Muscle layer of duodenum (tissue), 2 donors: ENCODE measurements around the gene NPIPB8.
"Not testable (repeated sequence)": the region's sequence is repeated elsewhere in the genome, so short reads cannot be mapped to it uniquely, and the experiment has no call there.

Source experiments
- H3K27ac ChIP-seq: one replicate; pipeline ENCODE4 v1.7.0; 2013; ENCODE audit warnings: mild to moderate bottlenecking, low read length
- H3K27me3 ChIP-seq: one replicate; pipeline ENCODE4 v1.7.0; 2013; ENCODE audit warnings: low read depth, mild to moderate bottlenecking, control low read depth, low read length
- H3K36me3 ChIP-seq, 2 donors: one replicate each; pipeline ENCODE4 v1.7.0; 2013; ENCODE audit warnings: low read length in 2 of 2, control low read depth in 1 of 2, mild to moderate bottlenecking in 1 of 2; ENCODE audit not compliant: insufficient read depth in 2 of 2, control insufficient read depth in 1 of 2
- H3K4me1 ChIP-seq, 2 donors: one replicate each; pipeline ENCODE4 v1.7.0; 2013; ENCODE audit warnings: low read length in 2 of 2, mild to moderate bottlenecking in 2 of 2, control low read depth in 1 of 2, moderate library complexity in 1 of 2; ENCODE audit not compliant: insufficient read depth in 2 of 2, control insufficient read depth in 1 of 2
- H3K4me3 ChIP-seq, 2 donors: one replicate each; pipeline ENCODE4 v1.7.0; 2013; ENCODE audit warnings: low read length in 2 of 2, low read depth in 1 of 2, mild to moderate bottlenecking in 1 of 2
- H3K9me3 ChIP-seq, 2 donors: one replicate each; pipeline ENCODE4 v1.7.0; 2013; ENCODE audit warnings: low read length in 2 of 2, control low read depth in 1 of 2, mild to moderate bottlenecking in 1 of 2; ENCODE audit not compliant: control insufficient read depth in 1 of 2
- donor health status: healthy.

Gene NPIPB8

GRCh38 chr16:28607681-28608495 lies 30.0 kb upstream of the NPIPB8 start:
- H3K36me3 ChIP-seq, H3K4me3 ChIP-seq, H3K27me3 ChIP-seq, H3K27ac ChIP-seq, H3K9me3 ChIP-seq: not testable (repeated sequence)
- peaks cover 0 to 17% of the 10 kb centered on the region in 2 donors for H3K4me1 ChIP-seq

GRCh38 chr16:28608496-28608808 lies 29.4 kb upstream of the NPIPB8 start:
- H3K4me3 ChIP-seq, H3K36me3 ChIP-seq, H3K27ac ChIP-seq, H3K27me3 ChIP-seq, H3K9me3 ChIP-seq: not testable (repeated sequence)
- peaks cover 0 to 17% of the 10 kb centered on the region in 2 donors for H3K4me1 ChIP-seq

- H3K27me3 ChIP-seq, H3K9me3 ChIP-seq, H3K36me3 ChIP-seq: not testable (repeated sequence)
- H3K4me3 ChIP-seq: peak overlapping the region; percentile 43 to 60
- peak overlapping the region; percentile 34 for H3K27ac ChIP-seq
- H3K4me1 ChIP-seq: peaks cover 0 to 17% of the 10 kb centered on the region in 2 donors
Measured at GRCh38 chr16:28608867-28609596, 28.8 kb upstream of the NPIPB8 start.

- Histone ChIP-seq H3K36me3 (peaks cover 0 to 3% of the 10 kb centered on the region in 2 donors), H3K4me1 (peaks cover 0 to 17% of the 10 kb centered on the region in 2 donors), H3K27ac (peak within 1 kb of the TSS; percentile 60), H3K4me3 (peak within 1 kb of the TSS; percentile 43 to 60), H3K9me3 (no peaks in the 10 kb centered on the region), H3K27me3 (no peaks in the 10 kb centered on the region)
Measured at GRCh38 chr16:28609631-28610594, 28.0 kb upstream of the NPIPB8 start, which contains the start of gene SULT1A1. Gene SULT1A1, minus strand, starts transcription at chr16:28610044. Its CDS starts 1,189 bp downstream, at chr16:28608855.

- Histone ChIP-seq H3K36me3 (no peaks in the 10 kb centered on the region), H3K4me1 (peaks cover 0 to 17% of the 10 kb centered on the region in 2 donors), H3K27me3 (no peaks in the 10 kb centered on the region), H3K4me3 (no peak overlapping the region), H3K9me3 (no peaks in the 10 kb centered on the region), H3K27ac (peak overlapping the region; percentile 60)
Measured at GRCh38 chr16:28610595-28611191, 27.2 kb upstream of the NPIPB8 start.

GRCh38 chr16:28612359-28613280 lies 25.2 kb upstream of the NPIPB8 start:
- H3K9me3 ChIP-seq, H3K36me3 ChIP-seq, H3K4me3 ChIP-seq, H3K27ac ChIP-seq, H3K27me3 ChIP-seq: not testable (repeated sequence)
- peaks cover 0 to 17% of the 10 kb centered on the region in 2 donors for H3K4me1 ChIP-seq

- H3K27ac ChIP-seq, H3K9me3 ChIP-seq, H3K36me3 ChIP-seq, H3K4me3 ChIP-seq, H3K27me3 ChIP-seq: not testable (repeated sequence)
- peaks cover 0 to 17% of the 10 kb centered on the region in 2 donors for H3K4me1 ChIP-seq
Measured at GRCh38 chr16:28613912-28614311, 24.0 kb upstream of the NPIPB8 start.

- H3K4me3 ChIP-seq, H3K27me3 ChIP-seq, H3K9me3 ChIP-seq, H3K27ac ChIP-seq, H3K36me3 ChIP-seq: not testable (repeated sequence)
- H3K4me1 ChIP-seq: peaks cover 0 to 12% of the 10 kb centered on the region in 2 donors
Measured at GRCh38 chr16:28614561-28614960, 23.3 kb upstream of the NPIPB8 start.

- H3K4me3 ChIP-seq, H3K4me1 ChIP-seq, H3K9me3 ChIP-seq, H3K27ac ChIP-seq, H3K36me3 ChIP-seq, H3K27me3 ChIP-seq: not testable (repeated sequence)
Measured at GRCh38 chr16:28615486-28616223, 22.2 kb upstream of the NPIPB8 start.

GRCh38 chr16:28616224-28616577 lies 21.7 kb upstream of the NPIPB8 start:
- H3K9me3 ChIP-seq, H3K36me3 ChIP-seq, H3K4me1 ChIP-seq, H3K27me3 ChIP-seq, H3K27ac ChIP-seq, H3K4me3 ChIP-seq: not testable (repeated sequence)
